HCT116 (cell line): ENCODE results near the gene LRRC15. TPM values are rescaled to one million over a fixed set of nuclear protein-coding genes. Genes with fewer than 3 reads are reported as not detected.

Source experiments
- ATAC-seq: fragments of 200-7000 bp; cut with Tn5 transposase; 2 replicates; pipeline ENCODE4 v1.9.1; 2020; ENCODE audit warnings: mild to moderate bottlenecking, moderate library complexity
- BruUV-seq: library from RNA; stranded (reverse); fragments of 400-500 nt; replicated peaks from 2 replicates; lab custom pipeline; 2021; lab: Mats Ljungman, UMichigan
- CTCF ChIA-PET: fragments of 300-600 bp; sonication (Branson Sonifier 250); formaldehyde crosslinking; loops from one replicate; lab custom pipeline; 2021; ENCODE audit warnings: antibody characterized with exemption; lab: Charles Lee
- POLR2A ChIA-PET: fragments of 300-600, 350-600 bp; sonication (Branson Sonifier 250); formaldehyde crosslinking; loops from one replicate; lab custom pipeline; 2021; ENCODE audit warnings: antibody characterized with exemption; lab: Charles Lee
- RAD21 ChIA-PET, 2 experiments: fragments of 300-600 bp; sonication (Branson Sonifier 250); formaldehyde crosslinking; loops; one replicate each; lab custom pipeline; 2023; ENCODE audit warnings: low total read pairs in 2 of 2; ENCODE audit not compliant: uncharacterized antibody in 2 of 2, unreplicated experiment in 2 of 2, low non-redundant PET in 1 of 2; lab: Charles Lee
- DNase-seq: peaks from one replicate; pipeline ENCODE4 v3.0.0-alpha.2; 2010; ENCODE audit warnings: low read depth, low spot score
- H2AFZ ChIP-seq: fragments of 200-600 bp; shearing (Covaris generic), sonication (generic); 2 replicates; pipeline ENCODE4 v1.6.1; 2017; ENCODE audit warnings: low read depth, mixed run types, mixed read lengths, antibody characterized with exemption, low read length; ENCODE audit not compliant: poor library complexity, severe bottlenecking
- H3K27ac ChIP-seq: 2 replicates; pipeline ENCODE4 v1.5.1; 2012; ENCODE audit warnings: low read depth, low read length
- H3K27me3 ChIP-seq: fragments of 200-600 bp; sonication (generic); 2 replicates; pipeline ENCODE4 v1.6.1; 2016; ENCODE audit warnings: mixed run types, low read length, mixed read lengths; ENCODE audit not compliant: insufficient read depth
- H3K36me3 ChIP-seq, 2 experiments: fragments of 200-500 bp in 1 of 2; fragments of 200-600 bp in 1 of 2; sonication (Bioruptor generic) in 1 of 2; sonication (generic) in 1 of 2; 2 replicates each; pipeline versions ENCODE4 v1.5.1 to v1.6.1; 2014 to 2016; ENCODE audit warnings: low read length in 2 of 2, inconsistent platforms in 1 of 2, mixed read lengths in 1 of 2, mixed run types in 1 of 2; ENCODE audit not compliant: insufficient read depth in 2 of 2, control insufficient read depth in 1 of 2
- H3K4me1 ChIP-seq, 2 experiments: fragments of 200-600 bp in 1 of 2; sonication (generic) in 1 of 2; 2 replicates each; pipeline versions ENCODE4 v1.5.1 to v1.6.1; 2012 to 2017; ENCODE audit warnings: low read length in 2 of 2, inconsistent platforms in 1 of 2, mild to moderate bottlenecking in 1 of 2, mixed read lengths in 1 of 2, mixed run types in 1 of 2, moderate library complexity in 1 of 2; ENCODE audit not compliant: insufficient read depth in 2 of 2, control insufficient read depth in 1 of 2
- H3K4me2 ChIP-seq: fragments of 200-600 bp; sonication (generic); 2 replicates; pipeline ENCODE4 v1.6.1; 2017; ENCODE audit warnings: mixed run types, low read length, mixed read lengths
- H3K4me3 ChIP-seq, 2 experiments: fragments of 200-600 bp in 1 of 2; sonication (generic) in 1 of 2; replicated peaks in 1 of 2; 2 replicates each; pipeline ENCODE4 v1.5.1; 2011 to 2016; ENCODE audit warnings: low read length in 2 of 2, control low read depth in 1 of 2, low read depth in 1 of 2, mild to moderate bottlenecking in 1 of 2, mixed read lengths in 1 of 2, mixed run types in 1 of 2
- H3K79me2 ChIP-seq: fragments of 200-600 bp; sonication (generic); 2 replicates; pipeline ENCODE4 v1.6.1; 2017; ENCODE audit warnings: mild to moderate bottlenecking, mixed run types, low read length, moderate library complexity, mixed read lengths; ENCODE audit not compliant: insufficient read depth
- H3K9ac ChIP-seq: fragments of 200-600 bp; sonication (generic); 2 replicates; pipeline ENCODE4 v1.6.1; 2016; ENCODE audit warnings: low read length, mixed read lengths
- H3K9me2 ChIP-seq: fragments of 200-600 bp; sonication (generic), shearing (Covaris generic); 2 replicates; pipeline ENCODE4 v1.6.1; 2017; ENCODE audit warnings: mixed run types, mild to moderate bottlenecking, moderate library complexity; ENCODE audit not compliant: insufficient read depth
- H3K9me3 ChIP-seq, 2 experiments: fragments of 200-500 bp in 1 of 2; fragments of 200-600 bp in 1 of 2; sonication (Bioruptor generic) in 1 of 2; sonication (generic) in 1 of 2; 2 replicates each; pipeline ENCODE4 v1.6.1; 2014 to 2017; ENCODE audit warnings: low read length in 2 of 2, mixed read lengths in 2 of 2, inconsistent platforms in 1 of 2, low read depth in 1 of 2, mild to moderate bottlenecking in 1 of 2, mixed run types in 1 of 2, moderate library complexity in 1 of 2; ENCODE audit not compliant: control insufficient read depth in 1 of 2, insufficient read depth in 1 of 2
- H4K20me1 ChIP-seq: fragments of 200-600 bp; sonication (generic), shearing (Covaris generic); 2 replicates; pipeline ENCODE4 v1.6.1; 2017; ENCODE audit warnings: mixed run types, mild to moderate bottlenecking, moderate library complexity; ENCODE audit not compliant: insufficient read depth
- EGR1 ChIP-seq: IDR thresholded peaks from 2 replicates; pipeline ENCODE4 v1.6.1; 2012; ENCODE audit warnings: low read depth
- ELF1 ChIP-seq: IDR thresholded peaks from 2 replicates; pipeline ENCODE4 v1.6.1; 2012; ENCODE audit warnings: low read depth, borderline replicate concordance
- EZH2 ChIP-seq: fragments of 200-600 bp; sonication (generic); IDR thresholded peaks from 2 replicates; pipeline ENCODE4 v1.6.1; 2017; ENCODE audit warnings: antibody characterized with exemption, mixed run types
- FOSL1 ChIP-seq: IDR thresholded peaks from 2 replicates; pipeline ENCODE4 v1.6.1; 2012; ENCODE audit warnings: low read depth
- JUND ChIP-seq: IDR thresholded peaks from 2 replicates; pipeline ENCODE4 v1.6.1; 2012
- POLR2A ChIP-seq: IDR thresholded peaks from 2 replicates; pipeline ENCODE4 v1.7.0; 2011; ENCODE audit warnings: borderline replicate concordance; ENCODE audit not compliant: insufficient read depth, insufficient read length; ENCODE audit errors: extremely low read depth
- RAD21 ChIP-seq: IDR thresholded peaks from 2 replicates; pipeline ENCODE4 v1.6.1; 2012; ENCODE audit warnings: low read depth, mild to moderate bottlenecking
- YY1 ChIP-seq: IDR thresholded peaks from 2 replicates; pipeline ENCODE4 v1.6.1; 2011; ENCODE audit warnings: low read length, low read depth, moderate library complexity, mild to moderate bottlenecking; ENCODE audit not compliant: insufficient replicate concordance; ENCODE audit errors: extremely low read depth
- ZNF274 ChIP-seq: fragments of 200-500 bp; sonication (Bioruptor generic); IDR thresholded peaks from 2 replicates; pipeline ENCODE4 v1.6.1; 2014; ENCODE audit warnings: mild to moderate bottlenecking, low read depth, low read length, inconsistent platforms
- intact Hi-C: fragments of 100-400 bp; cut with micrococcal nuclease; formaldehyde crosslinking; loops from 2 replicates; pipeline ENCODE4 v1.10.0; 2022
- total RNA-seq: library from RNA; stranded (reverse); gene quantifications from one replicate; pipeline ENCODE4 v1.2.1, GENCODE V29; 2021; ENCODE audit not compliant: unreplicated experiment
- TF ChIP-seq, protein P1 (sequence below): IDR thresholded peaks from 2 replicates; pipeline ENCODE4 v1.6.1; 2012
- TF ChIP-seq, protein P2 (sequence below): IDR thresholded peaks from 2 replicates; pipeline ENCODE4 v1.6.1; 2012; ENCODE audit warnings: low read depth
- TF ChIP-seq, protein P3 (sequence below), 3 experiments: fragments of 200-600 bp in 1 of 3; sonication (generic) in 1 of 3; IDR thresholded peaks in 2 of 3; conservative IDR thresholded peaks in 1 of 3; 2 replicates each; pipeline ENCODE4 v1.5.1; 2012 to 2017; ENCODE audit warnings: low read depth in 2 of 3, low read length in 2 of 3, antibody characterized with exemption in 1 of 3, borderline replicate concordance in 1 of 3, control low read depth in 1 of 3, mild to moderate bottlenecking in 1 of 3, mixed read lengths in 1 of 3, mixed run types in 1 of 3, moderate library complexity in 1 of 3; ENCODE audit not compliant: insufficient read depth in 1 of 3
- TF ChIP-seq, protein P4 (sequence below): IDR thresholded peaks from 2 replicates; pipeline ENCODE4 v1.6.1; 2011; ENCODE audit warnings: mild to moderate bottlenecking, low read length, moderate library complexity; ENCODE audit not compliant: insufficient replicate concordance; ENCODE audit errors: extremely low read depth

The LRRC15 gene
- total RNA-seq, 1 experiment from 2014 or later = not detected

DNA sequence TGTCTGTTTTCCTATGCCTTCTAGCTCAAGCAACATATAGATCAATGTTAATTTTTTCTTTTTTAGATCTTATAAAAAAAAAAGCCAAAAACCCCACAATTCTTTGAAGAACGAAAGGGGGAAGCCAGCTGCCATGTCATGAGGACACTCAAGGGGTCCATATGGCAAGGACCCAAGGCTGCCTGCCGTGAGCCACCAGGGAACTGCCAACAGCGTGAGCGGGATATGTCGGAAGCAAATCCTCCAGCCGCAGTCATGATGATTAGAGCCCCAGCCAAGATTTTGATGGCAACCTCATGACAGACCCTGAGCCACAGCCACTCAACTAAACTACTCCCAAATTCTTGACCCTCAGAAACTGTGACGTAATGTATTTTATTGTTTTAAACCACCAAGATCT lies 23.0 kb upstream of the LRRC15 start:
- Histone ChIP-seq H2AFZ (no peak overlapping the region), H3K27me3 (no peaks in the 10 kb centered on the region), H3K27ac (no peak overlapping the region), H3K4me3 (no peak overlapping the region), H3K4me1 (no peaks in the 10 kb centered on the region), H4K20me1 (no peaks in the 10 kb centered on the region), H3K4me2 (no peak overlapping the region), H3K9me2 (no peaks in the 10 kb centered on the region), H3K9ac (no peak overlapping the region), H3K79me2 (no peaks in the 10 kb centered on the region), H3K36me3 (no peaks in the 10 kb centered on the region), H3K9me3 (peaks cover 0 to 6% of the 10 kb centered on the region in 2 experiments; a peak in 2 of 4 replicates)
- POLR2A ChIA-PET = no interaction called here
- DNase-seq (no peak), ATAC-seq (no peak)
- TF ChIP-seq RAD21 (no peak), JUND (no peak), ELF1 (no peak), EGR1 (no peak), ZNF274 (no peak), FOSL1 (no peak), YY1 (no peak), POLR2A (no peak), EZH2 (no peak)
- TF ChIP-seq, protein P1, sequence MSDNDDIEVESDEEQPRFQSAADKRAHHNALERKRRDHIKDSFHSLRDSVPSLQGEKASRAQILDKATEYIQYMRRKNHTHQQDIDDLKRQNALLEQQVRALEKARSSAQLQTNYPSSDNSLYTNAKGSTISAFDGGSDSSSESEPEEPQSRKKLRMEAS = no peak
- TF ChIP-seq, protein P2, sequence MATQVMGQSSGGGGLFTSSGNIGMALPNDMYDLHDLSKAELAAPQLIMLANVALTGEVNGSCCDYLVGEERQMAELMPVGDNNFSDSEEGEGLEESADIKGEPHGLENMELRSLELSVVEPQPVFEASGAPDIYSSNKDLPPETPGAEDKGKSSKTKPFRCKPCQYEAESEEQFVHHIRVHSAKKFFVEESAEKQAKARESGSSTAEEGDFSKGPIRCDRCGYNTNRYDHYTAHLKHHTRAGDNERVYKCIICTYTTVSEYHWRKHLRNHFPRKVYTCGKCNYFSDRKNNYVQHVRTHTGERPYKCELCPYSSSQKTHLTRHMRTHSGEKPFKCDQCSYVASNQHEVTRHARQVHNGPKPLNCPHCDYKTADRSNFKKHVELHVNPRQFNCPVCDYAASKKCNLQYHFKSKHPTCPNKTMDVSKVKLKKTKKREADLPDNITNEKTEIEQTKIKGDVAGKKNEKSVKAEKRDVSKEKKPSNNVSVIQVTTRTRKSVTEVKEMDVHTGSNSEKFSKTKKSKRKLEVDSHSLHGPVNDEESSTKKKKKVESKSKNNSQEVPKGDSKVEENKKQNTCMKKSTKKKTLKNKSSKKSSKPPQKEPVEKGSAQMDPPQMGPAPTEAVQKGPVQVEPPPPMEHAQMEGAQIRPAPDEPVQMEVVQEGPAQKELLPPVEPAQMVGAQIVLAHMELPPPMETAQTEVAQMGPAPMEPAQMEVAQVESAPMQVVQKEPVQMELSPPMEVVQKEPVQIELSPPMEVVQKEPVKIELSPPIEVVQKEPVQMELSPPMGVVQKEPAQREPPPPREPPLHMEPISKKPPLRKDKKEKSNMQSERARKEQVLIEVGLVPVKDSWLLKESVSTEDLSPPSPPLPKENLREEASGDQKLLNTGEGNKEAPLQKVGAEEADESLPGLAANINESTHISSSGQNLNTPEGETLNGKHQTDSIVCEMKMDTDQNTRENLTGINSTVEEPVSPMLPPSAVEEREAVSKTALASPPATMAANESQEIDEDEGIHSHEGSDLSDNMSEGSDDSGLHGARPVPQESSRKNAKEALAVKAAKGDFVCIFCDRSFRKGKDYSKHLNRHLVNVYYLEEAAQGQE = no peak
- TF ChIP-seq, protein P3, sequence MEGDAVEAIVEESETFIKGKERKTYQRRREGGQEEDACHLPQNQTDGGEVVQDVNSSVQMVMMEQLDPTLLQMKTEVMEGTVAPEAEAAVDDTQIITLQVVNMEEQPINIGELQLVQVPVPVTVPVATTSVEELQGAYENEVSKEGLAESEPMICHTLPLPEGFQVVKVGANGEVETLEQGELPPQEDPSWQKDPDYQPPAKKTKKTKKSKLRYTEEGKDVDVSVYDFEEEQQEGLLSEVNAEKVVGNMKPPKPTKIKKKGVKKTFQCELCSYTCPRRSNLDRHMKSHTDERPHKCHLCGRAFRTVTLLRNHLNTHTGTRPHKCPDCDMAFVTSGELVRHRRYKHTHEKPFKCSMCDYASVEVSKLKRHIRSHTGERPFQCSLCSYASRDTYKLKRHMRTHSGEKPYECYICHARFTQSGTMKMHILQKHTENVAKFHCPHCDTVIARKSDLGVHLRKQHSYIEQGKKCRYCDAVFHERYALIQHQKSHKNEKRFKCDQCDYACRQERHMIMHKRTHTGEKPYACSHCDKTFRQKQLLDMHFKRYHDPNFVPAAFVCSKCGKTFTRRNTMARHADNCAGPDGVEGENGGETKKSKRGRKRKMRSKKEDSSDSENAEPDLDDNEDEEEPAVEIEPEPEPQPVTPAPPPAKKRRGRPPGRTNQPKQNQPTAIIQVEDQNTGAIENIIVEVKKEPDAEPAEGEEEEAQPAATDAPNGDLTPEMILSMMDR (IDR thresholded peaks at IDR 0.05 in 2 of 3, conservative IDR thresholded peaks at IDR 0.05 in 1 of 3; ENCODE audit: borderline replicate concordance in 1 of 3, insufficient read depth in 1 of 3, low read depth in 2 of 3, low read length in 2 of 3) = no peak
- TF ChIP-seq, protein P4, sequence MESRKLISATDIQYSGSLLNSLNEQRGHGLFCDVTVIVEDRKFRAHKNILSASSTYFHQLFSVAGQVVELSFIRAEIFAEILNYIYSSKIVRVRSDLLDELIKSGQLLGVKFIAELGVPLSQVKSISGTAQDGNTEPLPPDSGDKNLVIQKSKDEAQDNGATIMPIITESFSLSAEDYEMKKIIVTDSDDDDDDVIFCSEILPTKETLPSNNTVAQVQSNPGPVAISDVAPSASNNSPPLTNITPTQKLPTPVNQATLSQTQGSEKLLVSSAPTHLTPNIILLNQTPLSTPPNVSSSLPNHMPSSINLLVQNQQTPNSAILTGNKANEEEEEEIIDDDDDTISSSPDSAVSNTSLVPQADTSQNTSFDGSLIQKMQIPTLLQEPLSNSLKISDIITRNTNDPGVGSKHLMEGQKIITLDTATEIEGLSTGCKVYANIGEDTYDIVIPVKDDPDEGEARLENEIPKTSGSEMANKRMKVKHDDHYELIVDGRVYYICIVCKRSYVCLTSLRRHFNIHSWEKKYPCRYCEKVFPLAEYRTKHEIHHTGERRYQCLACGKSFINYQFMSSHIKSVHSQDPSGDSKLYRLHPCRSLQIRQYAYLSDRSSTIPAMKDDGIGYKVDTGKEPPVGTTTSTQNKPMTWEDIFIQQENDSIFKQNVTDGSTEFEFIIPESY = no peak
- intact Hi-C loops = no loop called here
- CTCF ChIA-PET = no interaction called here
- RAD21 ChIA-PET = no interaction called here
- BruUV-seq = no TSS peak
